WTC11 (cell line): Measurements from ENCODE around the gene XRCC4.

Experiments
- IRF2 ChIP-seq: sonication (generic); formaldehyde crosslinking; IDR thresholded peaks from 2 replicates; pipeline ENCODE4 v1.8.0; 2022; ENCODE audit warnings: low read depth, missing genetic modification reagents, borderline replicate concordance
- MXD4 ChIP-seq: fragments of 250-450 bp; sonication (Bioruptor Pico); IDR thresholded peaks from 2 replicates; pipeline ENCODE4 v1.8.0; 2021; ENCODE audit warnings: mild to moderate bottlenecking, moderate library complexity, borderline replicate concordance
- NFATC4 ChIP-seq: fragments of 250-450 bp; sonication (Bioruptor Pico); IDR thresholded peaks from 2 replicates; pipeline ENCODE4 v1.9.0; 2021; ENCODE audit warnings: mild to moderate bottlenecking
- SMAD4 ChIP-seq: sonication (generic); formaldehyde crosslinking; IDR thresholded peaks from 2 replicates; pipeline ENCODE4 v1.8.0; 2022; ENCODE audit warnings: mild to moderate bottlenecking, missing genetic modification reagents
- SP1 ChIP-seq: sonication (generic); formaldehyde crosslinking; conservative IDR thresholded peaks from 2 replicates; pipeline ENCODE4 v1.8.1; 2022; ENCODE audit warnings: missing genetic modification reagents
- TEAD4 ChIP-seq: sonication (generic); formaldehyde crosslinking; IDR thresholded peaks from 2 replicates; pipeline ENCODE4 v1.8.0; 2022; ENCODE audit warnings: mild to moderate bottlenecking, missing genetic modification reagents
- ZNF138 ChIP-seq: sonication (generic); formaldehyde crosslinking; conservative IDR thresholded peaks from 2 replicates; pipeline ENCODE4 v1.8.1; 2022; ENCODE audit warnings: mild to moderate bottlenecking, moderate library complexity, missing genetic modification reagents
- TF ChIP-seq, protein P1 (sequence below): sonication (generic); formaldehyde crosslinking; IDR thresholded peaks from 2 replicates; pipeline ENCODE4 v1.8.0; 2022; ENCODE audit warnings: mild to moderate bottlenecking, missing genetic modification reagents

DNA sequence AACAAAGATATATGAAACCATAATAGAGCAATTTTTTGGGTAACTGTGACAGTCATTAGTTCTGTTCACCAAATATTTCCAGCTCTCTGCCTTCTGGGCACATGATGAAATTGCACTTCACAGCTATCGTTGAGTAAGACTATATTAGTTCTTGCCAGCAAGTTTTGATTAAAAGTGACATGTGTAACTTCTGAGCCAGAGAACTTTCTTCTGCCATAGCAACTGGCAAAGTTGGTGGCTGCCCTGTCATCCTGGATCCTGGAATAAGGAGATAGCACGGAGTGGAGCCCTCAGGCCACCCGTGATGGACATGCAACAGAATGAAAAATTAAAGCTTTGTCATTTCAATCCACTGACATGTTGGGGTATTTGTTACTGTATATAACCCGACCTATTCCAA is 199.8 kb downstream of the XRCC4 start:
- TF ChIP-seq SP1 (CRISPR knock-in tag) (no peak), SMAD4 (CRISPR knock-in tag) (no peak), ZNF138 (CRISPR knock-in tag) (no peak), MXD4 (CRISPR knock-in tag) (no peak), IRF2 (CRISPR knock-in tag) (no peak), TEAD4 (CRISPR knock-in tag) (no peak), NFATC4 (CRISPR knock-in tag) (no peak)
- TF ChIP-seq, protein P1, sequence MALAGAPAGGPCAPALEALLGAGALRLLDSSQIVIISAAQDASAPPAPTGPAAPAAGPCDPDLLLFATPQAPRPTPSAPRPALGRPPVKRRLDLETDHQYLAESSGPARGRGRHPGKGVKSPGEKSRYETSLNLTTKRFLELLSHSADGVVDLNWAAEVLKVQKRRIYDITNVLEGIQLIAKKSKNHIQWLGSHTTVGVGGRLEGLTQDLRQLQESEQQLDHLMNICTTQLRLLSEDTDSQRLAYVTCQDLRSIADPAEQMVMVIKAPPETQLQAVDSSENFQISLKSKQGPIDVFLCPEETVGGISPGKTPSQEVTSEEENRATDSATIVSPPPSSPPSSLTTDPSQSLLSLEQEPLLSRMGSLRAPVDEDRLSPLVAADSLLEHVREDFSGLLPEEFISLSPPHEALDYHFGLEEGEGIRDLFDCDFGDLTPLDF (CRISPR knock-in tag), result no peak
